GM21529 (cell line): ENCODE data around the gene MBLAC2.

Experiments used
- ATAC-seq: cut with Tn5 transposase; IDR thresholded peaks from one replicate; pipeline ENCODE4 v1.9.1; 2021; ENCODE audit not compliant: unreplicated experiment

Gene MBLAC2

DNA sequence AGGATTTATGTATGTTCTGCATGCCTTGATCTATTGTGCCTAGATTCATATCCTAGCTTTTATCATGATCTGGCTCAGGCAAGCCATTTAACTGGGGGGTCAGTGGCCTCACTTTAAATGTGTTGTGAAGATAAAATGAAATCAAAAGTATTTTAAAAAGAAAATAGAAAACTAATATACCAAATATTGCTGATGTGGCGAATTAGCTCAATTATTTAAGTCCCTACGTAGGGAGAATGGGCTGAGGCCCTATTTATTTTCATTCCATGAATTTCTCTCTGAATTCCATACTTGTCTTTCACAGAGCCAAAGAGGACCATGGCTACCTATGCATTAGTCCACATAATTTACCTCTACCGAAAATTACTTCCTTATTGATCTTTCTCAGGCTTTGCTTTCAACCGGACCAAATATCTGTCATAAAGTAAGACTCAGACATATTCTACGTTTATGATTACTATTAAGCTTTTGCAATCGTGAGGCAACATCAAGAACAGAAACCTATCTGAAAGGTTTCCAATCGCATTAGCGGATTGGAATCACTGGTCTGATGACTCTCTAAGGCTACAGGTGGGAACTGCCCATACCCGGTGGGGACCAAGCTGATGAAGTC is 1.7 kb downstream of the MBLAC2 start:
- peak; percentile 13 for ATAC-seq

DNA sequence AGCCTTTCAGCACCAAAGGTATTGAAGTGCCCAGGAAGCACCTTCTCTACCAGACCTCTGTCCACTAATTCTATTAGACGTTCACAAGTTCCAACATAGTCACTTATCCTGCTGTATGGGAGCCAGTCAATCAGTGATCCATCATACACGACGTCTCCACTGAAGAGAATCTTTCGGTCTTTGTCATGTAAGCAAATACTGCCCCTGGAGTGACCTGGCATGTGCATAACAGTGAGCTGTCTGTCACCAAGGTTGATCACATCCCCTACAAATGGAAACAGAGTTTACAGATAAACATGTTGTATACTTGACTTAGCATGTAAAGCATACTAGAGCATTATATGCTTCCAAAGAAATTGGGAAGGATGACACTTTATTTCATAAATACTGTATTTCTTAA is 13.3 kb downstream of the MBLAC2 start:
- no peak for ATAC-seq

DNA sequence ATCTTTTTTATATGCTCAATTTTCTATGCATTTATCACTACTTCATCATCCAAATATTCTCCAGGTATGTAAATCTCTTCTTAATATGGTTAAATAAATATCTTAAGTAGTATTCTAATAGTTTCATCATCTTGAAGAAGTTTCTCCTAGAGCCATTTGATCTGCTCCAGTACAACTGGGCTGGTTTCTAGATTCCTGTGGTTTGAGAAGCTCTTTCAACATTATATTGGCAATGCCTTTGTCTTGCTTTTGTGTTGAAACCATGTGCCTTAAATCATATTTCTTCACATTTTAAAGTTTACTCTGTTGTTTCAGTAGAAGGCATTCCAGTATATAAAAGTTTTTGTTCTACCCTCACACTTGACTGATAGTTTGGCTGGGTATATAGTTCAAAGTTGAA is 27.6 kb downstream of the MBLAC2 start:
- ATAC-seq: no peak

DNA sequence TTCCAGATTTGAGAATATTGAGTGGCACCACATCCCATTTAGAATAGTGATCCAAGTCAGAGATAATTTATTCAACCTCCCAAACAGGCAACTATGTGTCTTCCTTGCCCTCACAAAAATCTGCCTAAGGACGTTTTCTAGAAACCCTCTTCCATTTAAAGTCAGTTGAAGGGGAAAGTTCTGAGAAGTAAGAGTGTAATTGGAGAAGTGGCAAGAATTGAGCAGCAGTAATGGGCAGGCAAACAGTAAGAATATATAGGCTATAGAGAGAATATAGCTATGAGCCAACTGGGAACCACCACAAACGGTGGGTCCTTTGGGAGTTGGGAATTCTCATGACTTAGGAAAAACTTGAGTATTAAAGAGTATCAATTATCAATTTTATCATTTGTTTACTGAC is 33.9 kb downstream of the MBLAC2 start:
- no peak for ATAC-seq

DNA sequence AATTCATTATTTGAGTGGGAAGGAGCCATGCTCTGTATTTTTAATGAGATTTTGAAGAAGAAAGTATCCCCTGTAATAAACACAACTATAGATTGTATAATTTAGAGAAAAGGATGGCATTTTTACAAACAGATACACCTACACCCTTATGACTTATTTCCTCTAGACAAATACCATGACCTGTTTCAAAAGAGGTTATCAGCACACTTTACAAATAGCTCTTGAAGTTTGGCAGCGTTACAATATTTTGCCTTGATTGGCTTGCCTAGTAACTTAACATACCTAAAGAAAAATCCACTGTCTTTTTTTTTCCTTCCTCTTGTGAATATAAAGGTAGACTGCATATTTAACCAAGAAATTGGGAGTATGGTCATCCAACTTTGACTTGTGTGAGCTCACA is 36.5 kb downstream of the MBLAC2 start:
- no peak for ATAC-seq

DNA sequence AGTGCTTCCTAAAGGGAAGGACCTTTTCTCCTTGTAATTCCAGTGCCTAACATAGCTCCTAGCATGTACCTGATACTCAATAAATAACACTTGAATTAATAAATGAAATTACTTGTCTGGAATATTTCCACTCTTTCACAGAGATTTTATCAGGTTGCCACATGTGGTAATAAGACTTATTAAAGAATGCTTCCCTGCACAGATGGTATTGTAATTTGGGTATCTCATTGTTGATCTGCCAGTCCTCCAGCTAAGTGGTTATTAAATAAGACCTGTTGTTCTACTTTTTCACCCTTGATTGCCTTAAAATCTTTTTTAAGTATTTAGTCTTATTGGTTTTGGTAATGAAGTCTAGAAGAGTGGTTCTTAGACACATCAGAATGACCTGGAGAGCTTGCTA is 36.9 kb downstream of the MBLAC2 start:
- no peak for ATAC-seq

DNA sequence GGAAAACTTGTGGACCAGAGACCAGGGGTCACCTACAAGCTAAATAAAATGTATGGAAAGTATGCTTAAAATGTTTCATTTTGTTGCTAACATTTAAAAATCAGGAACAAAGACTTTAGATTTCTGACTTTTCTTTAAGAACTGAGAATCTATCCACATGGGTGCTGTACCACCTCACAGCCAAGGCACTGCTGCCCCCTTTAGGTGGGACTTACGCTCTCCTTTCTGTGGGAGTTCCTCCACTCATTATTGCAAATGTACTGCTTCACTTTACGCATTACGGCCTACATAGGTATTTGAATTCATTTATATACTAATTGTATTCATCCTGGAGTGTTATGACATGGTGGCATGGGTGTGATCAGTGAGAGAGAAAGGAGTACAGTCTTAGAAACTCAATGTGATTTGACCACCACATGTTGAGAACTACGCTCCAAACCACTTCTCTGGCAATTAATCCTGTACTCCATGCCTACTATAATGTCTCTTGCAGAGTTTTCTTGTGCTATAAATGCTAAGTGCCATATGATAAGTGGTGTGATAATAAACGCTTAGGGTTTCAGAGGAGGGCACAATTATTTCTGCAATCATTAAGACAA is 40.4 kb downstream of the MBLAC2 start:
- no peak for ATAC-seq

DNA sequence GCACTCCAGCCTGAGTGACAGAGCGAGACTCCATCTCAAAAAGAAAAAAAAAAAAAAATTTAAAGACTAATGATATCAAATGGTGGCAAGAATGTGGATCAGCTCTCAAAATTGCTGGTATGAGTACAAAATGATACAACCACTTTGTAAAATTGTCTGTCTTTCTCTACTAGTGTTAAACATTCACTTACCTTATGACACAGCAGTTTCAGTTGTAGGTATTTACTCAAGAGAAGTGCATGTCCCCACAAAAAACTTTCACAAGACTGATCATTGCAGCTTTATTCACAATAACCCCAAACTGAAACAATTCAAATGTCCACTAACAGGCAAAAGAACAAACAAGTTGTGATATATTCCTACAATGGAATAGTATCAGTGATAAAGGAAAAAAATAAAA is 50.3 kb downstream of the MBLAC2 start:
- peak; percentile 79 for ATAC-seq

DNA sequence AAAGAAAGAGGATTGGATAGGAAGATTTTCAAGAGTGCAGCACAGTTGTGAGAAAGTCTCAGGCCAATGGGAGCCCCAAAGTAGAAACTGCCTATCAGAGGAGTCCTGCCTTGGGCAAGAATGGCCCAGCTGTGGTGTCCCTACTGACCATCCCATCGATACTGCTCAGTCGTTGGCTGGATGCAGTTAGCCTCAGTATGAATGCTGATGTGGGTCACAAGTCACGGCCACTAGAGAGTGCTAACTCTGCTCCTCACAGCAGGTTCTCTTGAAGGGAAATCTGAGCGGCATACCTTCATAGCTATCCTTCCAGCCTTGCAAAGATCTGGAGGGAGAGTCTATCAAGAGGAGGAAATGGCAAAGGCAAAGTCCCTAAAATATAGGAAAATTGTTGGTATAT is 53.4 kb downstream of the MBLAC2 start:
- ATAC-seq: peak; percentile 61

DNA sequence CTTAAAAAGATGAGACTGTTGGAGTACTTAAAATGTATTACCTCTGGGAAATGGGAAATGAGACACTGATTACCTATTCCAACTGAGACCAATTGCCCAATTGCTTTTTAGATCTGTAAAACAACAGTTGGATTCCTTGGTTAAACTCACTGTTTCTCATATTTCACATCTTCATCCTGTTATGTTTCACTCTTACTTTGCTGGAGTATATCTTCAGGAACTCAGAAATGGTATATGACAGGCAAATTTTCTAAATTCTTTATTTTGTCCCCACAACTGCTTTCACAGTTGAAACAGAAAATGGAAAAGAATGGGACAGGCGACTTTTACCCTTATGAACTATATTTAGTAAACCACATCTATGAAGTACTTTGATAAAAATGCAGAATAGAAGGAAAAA is 56.4 kb downstream of the MBLAC2 start:
- ATAC-seq: no peak

DNA sequence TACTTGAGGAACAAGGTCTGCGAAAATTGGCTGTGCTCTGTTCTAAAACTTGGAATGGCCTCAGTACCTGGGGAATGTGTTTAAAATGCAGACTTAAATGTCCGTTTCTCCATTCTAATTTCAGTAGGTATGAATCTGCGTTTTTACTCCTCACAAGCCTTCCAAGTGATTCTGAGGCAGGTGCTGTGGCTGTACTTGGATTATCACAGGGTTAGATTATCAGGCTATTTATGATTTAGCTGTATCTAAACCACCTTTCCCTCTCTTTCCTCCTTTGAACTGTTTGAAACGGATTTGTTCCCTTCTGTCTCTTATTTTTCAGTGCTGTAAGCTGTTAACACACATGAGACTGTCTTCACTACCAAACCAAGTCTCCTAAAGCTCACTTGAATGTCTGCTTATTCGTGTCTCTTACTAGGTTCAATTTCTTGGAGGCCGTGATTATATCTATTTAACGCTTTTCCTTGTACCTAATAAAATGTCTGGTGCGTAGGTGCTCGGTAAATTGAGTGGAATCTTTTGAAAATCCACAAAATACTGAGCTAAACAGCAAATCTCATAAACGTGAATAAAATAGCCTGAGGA is 64.3 kb downstream of the MBLAC2 start:
- no peak for ATAC-seq

DNA sequence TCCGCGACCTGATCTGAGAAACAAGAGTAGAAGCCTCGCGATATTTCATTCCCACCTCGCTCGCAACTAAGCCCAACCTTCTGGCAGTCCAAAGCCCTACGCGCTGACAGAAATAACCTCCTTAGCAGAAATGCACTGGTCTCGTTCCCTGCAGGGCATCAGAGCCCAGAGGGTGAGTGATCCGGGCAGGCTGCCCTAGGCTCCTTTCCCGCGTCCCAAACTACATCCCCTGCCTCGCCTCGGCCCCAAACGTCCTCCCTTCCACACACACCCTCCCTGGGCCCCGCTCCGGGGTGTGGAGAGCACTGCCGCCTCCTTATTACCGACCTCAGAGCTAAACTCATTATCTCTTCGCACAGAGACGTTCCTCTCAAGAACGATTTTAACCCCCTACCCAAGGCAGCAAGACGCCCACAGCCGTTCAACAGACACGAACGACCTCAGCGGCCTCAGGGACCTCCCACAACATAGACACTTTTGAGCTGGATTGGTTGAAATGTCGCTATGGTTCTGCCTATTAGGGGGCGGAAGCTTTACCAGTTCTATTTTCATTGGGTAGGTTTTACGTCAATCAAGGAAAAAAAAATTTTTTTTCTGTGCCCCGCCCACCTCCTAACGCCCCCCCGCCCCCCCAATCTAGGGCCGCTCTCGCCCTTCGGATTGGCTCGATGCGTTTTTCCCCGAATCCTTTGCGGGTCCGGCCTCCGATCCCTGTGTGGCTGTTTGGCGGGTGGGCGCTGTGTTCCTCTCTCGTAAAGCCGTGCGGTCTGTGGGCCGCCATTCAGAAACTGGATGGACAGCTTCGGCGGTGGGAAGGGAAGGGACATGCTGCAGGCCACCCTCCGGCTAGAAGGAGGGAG is 65.0 kb downstream of the MBLAC2 start, which contains the start of gene CETN3:
CETN3 (minus strand) TSS at position 439 of the 860 bp plus-strand sequence; CDS start at position 344, 95 bp downstream.
- ATAC-seq: peak; percentile 92

DNA sequence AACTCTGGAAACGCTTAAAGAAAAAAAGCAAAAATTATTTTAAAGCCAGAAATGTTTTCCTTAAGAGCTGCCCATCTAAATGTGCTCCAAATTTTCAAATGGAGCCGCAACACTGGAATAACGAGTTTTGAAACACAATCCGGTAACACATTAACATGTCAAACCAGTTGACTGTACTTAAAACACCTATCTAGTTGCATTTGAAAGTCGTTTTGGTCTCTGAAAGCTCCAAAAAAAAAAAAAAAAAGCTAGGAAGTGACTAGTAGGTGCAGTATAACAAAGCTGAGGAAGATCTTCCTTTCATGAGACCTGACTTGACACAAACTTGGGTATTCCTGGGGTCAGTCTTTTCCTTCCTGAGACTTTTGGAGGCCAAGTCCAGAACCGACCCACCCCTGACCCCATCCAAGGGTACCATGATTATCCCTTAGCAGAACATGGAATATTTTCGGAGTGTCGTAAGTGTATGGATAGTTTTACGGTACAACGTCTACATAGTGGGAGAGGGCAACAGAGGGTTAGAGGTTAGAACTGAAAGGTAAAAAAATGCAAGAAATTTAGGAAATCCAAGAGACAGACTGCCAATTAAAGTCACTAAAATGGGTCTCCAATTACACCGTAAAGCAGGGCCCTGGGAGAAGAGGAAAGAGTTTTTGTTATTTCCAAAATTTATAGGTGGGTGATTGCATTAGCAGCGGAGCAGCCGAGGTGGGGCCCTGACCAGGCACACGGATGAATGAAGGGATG is 65.8 kb downstream of the MBLAC2 start:
- peak; percentile 1 for ATAC-seq
